Measurements from ENCODE around the gene ZNHIT6.
"Not testable (repeated sequence)": the region's sequence is repeated elsewhere in the genome, so short reads cannot be mapped to it uniquely, and the experiment has no call there.

ZNHIT6 gene

GRCh38 chr1:85663382-85663781, 44.9 kb downstream of the ZNHIT6 start:
- DNase-seq, result no peak

GRCh38 chr1:85661767-85662166, 46.5 kb downstream of the ZNHIT6 start:
- no peak for DNase-seq

DNA sequence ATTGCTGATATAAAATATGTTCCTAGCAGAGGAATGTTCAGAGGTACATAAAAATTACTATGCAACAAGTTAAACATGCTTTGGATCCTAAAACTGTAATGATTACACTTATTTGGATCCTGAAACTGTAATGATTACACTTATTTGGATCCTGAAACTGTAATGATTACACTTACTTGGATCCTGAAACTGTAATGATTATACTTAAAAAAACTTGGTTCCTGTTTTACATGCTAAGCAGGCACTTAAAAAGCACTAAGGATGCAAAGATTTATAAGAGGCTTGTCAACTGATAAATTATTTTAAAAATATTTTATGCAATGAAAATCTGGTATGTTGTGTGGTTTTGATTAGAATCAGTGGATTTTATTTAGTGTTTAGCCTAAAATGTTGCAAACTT, 47.7 kb downstream of the ZNHIT6 start:
- DNase-seq, result no peak

DNA sequence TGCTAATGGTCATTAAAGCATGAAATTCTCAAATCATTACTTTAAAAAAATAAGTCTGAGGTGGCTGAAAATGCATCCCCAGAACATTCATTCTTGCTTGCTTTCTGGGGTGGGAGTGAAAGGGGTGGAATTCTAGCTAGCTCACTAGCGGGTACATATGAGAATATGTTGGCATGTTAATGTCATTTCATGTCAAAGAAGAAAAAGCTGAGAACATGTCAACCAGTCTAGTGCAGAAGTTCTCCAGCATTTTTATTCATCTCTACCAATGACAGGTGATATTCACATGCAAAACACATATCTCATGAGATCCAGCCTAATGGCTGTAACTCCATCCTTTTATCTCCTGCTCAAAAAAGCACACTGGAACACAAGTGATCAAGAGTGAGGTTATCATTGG, 49.1 kb downstream of the ZNHIT6 start:
- no peak for DNase-seq

DNA sequence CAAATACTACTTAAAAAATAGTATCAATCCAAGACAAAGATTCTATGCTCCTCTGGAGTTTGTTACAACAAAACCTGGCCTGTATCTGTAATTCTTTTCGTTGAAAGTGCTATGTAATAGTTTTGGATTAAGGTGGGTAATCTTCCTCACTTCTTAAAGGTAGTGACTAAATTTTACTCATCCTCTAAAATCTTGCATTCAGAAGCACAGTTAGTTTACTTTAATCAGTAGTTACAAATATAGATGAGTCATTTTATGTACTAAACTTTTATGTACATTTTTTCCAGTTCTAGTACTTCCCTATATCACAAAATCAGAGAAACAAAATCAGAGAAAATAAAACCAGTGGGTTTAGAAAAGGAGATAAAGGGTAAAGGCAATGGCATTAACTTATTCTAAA, 51.3 kb downstream of the ZNHIT6 start:
- DNase-seq, result no peak

DNA sequence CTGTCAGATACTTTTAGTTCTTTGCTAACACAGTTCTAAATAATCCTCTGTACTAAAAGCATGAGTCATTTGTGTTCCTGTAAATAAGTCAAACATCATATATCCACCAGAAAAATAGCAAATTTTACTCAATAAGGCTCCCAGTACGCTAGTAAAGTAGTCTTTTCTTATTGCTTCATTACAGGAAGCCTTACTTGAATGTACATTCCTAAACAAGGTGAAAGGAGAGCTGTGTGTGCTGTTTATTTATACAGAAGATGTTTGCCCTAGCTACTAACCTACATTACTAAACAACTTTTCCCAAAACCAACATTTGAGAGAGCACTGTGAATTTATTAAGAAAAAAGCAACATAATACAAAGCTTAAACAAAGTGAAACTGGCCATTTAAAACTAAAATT, 52.0 kb downstream of the ZNHIT6 start:
- no peak for DNase-seq

GRCh38 chr1:85655315-85655714, 52.9 kb downstream of the ZNHIT6 start:
- no peak for DNase-seq

- DNase-seq, result no peak
Measured at GRCh38 chr1:85654066-85654782, 54.0 kb downstream of the ZNHIT6 start.

DNA sequence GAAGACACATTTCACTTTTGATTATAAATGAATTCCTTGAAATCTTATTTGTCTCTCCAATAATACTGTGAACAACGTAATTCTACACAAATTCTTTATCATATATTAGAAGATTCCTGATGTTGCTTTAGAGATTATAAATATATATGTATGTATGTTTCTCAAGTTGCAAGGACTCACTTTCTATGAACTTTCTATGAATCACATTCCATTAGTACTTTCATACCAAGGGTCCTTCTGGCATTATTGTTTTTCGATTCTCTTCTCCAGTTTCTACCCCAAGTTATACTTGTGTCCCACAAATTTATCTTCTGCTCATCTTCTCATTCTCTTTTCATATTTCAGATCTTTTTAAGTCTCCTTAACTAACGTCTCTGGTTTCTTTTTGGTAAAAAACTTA, 55.9 kb downstream of the ZNHIT6 start:
- no peak for DNase-seq

DNA sequence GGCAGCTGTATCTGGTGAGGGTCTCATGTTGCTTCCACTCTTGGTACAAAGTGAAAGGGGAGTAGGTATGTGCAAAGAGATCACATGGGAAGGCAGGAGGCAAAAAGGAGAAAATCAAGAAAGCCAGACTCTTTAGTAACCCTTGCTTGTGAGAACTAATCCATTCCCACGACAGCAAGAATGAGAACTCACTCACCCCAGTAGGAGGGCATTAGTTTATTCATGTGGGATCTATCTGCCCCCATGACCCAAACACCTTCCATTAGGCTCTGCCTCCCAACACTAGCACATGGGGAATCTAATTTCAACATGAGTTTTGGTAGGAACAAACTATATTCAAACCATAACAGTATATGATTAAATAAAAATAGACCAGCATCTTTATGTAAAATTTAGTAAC, 57.6 kb downstream of the ZNHIT6 start:
- DNase-seq, result no peak

DNA sequence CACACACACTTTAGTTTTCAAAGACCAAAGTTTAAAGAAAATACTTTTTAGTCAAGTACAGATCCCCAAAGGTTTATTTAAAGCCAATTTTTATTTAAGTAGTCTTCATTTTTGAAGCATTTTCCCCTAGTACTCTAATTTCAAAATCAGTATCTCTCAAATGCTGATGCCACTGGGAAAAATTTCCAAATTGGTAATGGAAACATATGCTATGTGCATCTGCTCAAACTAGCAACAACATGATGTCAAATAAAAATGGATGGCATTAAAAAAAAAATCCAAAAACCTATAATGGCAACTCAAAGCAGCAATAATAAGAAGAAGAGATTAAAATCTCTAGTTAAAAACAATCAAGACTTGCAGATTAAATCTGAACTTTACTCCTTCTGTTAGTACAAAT, 58.6 kb downstream of the ZNHIT6 start:
- DNase-seq, result no peak

- DNase-seq, result not testable (repeated sequence)
Measured at GRCh38 chr1:85641598-85642556, 66.4 kb downstream of the ZNHIT6 start.

GRCh38 chr1:85639920-85640319, 68.3 kb downstream of the ZNHIT6 start:
- not testable (repeated sequence) for DNase-seq

- no peak for DNase-seq
Measured at GRCh38 chr1:85638412-85638811, 69.8 kb downstream of the ZNHIT6 start.

DNA sequence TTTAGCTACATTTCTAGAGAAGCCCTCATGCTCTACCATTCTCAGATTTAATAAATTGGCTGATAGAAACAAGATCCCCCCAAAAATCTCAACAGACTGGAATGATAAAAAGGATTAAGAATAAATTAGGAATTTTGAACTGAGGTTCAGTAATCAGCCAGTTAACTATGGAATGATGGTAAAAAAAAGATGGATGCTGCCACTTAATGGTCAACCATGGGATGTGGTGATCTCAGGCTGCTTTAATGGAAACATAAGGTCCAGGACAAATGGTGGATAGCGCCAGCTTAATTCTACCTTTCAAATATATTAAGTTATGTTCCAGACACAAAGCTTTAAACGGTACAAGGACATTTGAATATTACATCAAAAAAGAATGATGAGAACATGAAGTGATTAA, 77.7 kb downstream of the ZNHIT6 start:
- DNase-seq, result no peak

DNA sequence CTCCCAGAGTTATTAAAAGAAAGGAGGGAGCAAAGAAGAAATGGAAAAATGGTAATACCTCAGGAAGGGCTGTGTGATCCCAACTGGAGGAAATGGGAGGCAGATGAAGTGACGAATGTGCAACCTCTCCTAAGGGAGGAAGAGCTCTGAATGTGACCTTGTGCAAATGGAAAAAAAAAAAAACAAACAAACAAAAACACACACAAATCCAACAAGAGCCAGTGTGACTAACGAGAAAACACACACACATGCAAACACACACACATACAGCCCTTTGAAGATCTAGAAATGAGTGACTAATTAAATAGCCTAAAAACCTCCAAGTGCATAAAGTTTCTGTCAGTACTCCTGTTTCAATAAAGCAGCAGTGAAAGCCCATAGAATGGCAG, 78.7 kb downstream of the ZNHIT6 start:
- DNase-seq, result no peak

- no peak for DNase-seq
Measured at GRCh38 chr1:85628791-85629531, 79.3 kb downstream of the ZNHIT6 start.

DNA sequence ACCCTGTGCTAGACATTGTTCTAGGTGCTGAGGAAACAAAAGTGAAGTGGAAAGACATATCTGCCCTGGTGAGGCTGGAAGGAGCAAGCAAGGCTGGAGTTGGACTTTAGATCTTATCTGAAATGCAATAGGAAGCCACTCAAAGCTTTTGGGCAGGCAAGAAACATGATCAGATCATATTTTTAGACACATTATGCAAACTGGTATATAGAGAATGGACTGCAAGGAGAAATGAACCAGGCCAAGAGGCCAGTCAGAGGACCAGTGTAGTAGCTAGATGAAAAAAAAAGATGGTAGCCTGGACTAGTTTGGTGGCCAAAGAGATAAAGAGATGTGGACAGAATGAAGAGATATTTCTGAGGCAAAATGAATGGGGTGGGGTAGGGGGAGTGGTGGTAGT, 81.4 kb downstream of the ZNHIT6 start:
- no peak for DNase-seq

DNA sequence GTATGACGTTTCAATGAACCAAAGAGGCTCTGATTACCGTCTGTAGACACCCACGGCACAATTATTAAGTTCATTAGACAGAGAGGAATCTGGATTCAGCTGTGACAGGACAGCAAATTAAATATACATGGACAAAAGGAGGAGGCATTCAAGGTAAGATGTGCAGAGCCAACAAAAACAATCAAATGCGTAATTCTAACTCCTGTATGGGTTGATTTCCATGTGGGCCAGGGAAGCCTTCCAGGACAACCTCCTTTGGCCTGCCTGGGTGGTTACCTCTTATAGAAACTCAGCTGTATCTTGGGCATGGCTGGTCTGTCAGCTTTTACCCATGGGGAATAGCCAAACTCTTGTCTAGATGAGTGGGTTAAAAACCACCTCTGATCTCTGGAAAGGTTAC, 83.9 kb downstream of the ZNHIT6 start:
- DNase-seq, result no peak

DNA sequence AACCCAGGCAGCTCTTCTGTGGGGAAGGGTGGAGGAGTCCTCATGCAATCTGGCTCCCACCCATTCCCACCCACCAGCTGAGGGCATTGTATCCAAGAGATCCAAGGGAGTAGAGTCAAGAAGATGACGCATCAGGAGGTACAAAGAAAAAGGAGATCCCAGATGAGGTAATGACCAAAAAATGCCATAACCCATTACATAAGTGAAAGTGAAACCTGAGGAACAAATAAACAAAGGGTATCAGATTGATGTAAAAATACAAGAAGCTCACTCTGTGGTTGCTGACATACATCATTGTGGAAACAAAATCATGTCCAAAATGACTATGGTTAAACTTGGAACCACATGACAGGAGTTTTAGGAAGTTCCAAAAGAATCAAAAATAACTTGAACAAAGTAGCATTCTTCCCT, 85.2 kb downstream of the ZNHIT6 start:
- DNase-seq, result no peak

DNA sequence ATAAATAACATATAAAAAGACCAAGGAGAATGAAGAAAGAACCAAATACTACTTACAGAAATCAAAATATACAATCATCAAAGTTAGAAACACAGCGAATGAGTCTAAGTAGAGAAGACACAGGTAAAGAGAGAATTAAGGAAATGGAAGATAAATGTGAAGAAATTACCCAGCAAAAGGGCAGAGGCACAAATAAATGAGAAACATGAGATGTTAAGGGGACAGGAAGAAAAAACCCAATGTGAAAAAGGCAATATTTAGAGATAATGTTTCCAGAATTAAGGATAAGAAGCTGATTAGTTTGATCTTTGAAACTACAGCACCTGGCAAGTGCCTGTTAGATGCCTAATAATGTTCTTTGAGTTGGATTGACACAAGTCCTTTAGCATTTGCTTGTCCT, 86.8 kb downstream of the ZNHIT6 start:
- no peak for DNase-seq

DNA sequence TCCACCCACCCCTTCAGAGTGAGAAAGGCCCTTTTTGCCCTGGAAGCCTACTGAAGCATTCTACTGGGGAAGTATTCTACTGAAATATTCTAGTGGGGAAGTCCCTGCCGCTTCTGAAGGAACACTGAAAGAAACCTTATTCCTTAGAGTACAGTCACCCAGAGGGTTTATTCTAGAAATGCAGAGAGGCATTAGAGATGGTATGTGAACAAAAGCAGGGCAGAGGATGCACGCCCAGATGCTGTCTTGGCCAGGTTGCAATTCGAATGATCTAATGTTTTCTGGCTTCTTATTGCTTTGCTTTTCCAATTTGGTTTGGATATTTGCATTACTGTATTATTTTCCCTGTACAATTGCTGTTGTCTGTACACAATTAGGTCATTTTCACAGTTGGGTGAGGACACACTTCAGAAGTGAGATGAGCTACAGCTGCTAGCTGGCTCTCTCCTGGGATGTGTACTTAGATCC, 90.6 kb downstream of the ZNHIT6 start:
- no peak for DNase-seq

GRCh38 chr1:85616736-85617135, 91.5 kb downstream of the ZNHIT6 start:
- no peak for DNase-seq

- no peak for DNase-seq
Measured at GRCh38 chr1:85616364-85616705, 91.9 kb downstream of the ZNHIT6 start.
